Myocyte (in vitro differentiated cells): ENCODE results near the gene NBEA. TPM values are rescaled to one million over a fixed set of nuclear protein-coding genes. Genes with fewer than 3 reads are reported as not detected.

Experiments
- DNase-seq: peaks from one replicate; pipeline ENCODE4 v3.0.0-alpha.2; 2012; ENCODE audit warnings: low read depth
- total RNA-seq: library from RNA; depleted of rRNA; stranded (reverse); fragments of >200 nt; gene quantifications from 2 replicates; pipeline ENCODE4 v1.2.3, GENCODE V29; 2014

The NBEA gene
- total RNA-seq, 1 donor from 2014 or later: 4.2 TPM

DNA sequence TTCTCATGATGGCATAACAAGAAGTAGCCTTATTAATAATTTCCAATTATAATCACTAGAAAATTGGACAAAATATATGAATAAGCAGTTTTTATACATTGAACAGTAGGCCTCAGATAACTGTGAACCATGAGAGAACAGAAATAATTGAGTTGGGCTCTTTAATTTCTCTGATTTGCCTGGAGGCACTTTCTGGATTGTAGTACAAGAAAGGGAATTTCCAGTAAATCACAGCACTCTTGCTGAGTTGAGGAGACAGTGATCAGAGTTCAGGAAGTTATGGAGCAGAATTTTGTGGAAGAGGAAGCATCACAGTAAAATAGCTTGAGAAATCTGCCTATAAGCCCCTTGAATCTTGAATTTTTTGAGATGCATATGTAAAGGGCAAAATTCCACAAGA is 318.2 kb downstream of the NBEA start:
- no peak for DNase-seq

DNA sequence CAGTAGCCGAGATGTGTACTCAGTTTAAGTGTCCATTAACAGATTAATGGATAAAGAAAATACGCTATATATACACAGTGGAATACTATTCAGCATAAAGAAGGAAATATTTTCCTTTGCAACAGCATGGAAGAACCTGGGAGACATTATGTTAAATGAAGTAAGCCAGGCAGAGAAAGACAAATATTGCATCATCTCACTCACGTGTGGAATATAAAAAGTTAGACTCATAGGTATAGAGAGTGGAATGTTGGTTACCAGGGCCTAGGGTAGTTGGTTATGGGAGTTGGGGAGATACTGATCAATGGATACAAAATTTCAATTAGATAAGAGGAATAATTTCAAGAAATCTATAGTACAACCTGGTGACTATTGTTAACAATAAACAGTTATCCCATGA is 324.3 kb downstream of the NBEA start:
- DNase-seq: no peak

DNA sequence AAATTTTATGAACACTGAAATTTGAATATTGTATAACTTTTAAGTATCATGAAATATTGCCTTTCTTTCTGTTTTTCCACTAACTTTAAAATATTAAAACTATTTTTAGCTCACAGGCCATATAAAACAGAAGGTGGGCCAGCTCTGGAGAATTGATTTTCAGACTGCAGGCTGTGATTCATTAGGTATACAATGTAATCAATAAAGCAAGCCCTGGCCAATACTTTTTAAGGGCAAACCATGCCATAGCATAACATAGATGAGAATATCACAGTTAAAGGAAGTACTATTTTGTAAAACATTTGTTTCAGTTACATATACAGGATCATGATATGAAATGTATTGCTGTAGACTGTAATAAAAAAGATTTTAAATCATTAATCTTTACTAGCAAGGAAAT is 336.8 kb downstream of the NBEA start:
- DNase-seq: no peak

DNA sequence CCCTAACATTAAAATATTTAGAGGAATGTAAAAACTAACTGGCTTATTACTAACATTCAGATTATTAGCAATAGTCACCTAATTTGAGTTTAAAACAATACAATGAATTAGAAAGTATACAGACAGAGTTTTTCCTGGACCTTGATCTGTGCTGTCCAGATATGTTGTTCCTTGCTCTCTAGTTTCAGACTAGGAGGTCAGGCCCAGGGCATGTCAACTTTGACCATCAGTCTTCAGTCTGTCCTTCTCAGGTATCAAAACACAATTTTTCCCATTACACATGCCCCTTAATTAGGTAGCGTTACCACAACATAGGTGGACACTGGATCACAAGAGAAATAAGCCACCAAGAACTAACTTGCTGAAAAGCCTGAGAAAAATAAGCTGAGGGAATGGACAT is 337.4 kb downstream of the NBEA start:
- no peak for DNase-seq

DNA sequence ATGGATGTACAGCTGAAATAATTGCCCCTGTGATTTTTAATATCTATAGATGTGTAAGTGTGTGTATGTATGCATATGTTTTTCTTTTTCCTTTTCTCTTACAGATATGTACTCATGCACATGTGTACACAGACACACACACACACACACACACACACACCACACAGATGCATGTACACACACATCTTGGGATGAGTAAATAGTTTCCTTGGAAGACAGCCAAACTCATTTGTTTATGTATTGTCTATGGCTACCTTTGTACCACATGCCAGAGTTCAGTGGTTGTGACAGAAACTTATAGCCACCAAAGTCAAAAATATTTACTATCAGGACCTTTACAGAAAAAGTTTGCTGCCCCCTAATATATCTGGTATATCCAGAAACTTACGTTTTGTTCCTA is 341.8 kb downstream of the NBEA start:
- no peak for DNase-seq

DNA sequence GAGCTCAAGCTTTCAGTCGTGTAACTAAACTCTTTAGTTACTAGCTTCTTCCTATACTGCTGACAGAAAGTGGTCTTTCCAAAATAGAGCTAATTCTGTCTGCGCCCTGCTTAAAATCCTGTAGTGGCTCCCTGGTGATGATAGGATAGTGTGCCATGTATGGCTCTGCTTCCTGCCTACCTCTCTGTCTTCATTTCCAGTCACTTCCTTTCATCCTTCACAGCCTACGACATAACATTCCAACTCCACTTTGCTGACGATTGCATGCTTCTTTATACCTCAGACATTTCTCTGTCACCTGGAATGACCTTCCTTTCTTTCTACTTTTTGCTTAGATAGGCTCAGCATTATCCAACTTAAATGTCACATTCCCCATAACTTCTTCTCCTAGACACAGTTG is 343.6 kb downstream of the NBEA start:
- DNase-seq: no peak

DNA sequence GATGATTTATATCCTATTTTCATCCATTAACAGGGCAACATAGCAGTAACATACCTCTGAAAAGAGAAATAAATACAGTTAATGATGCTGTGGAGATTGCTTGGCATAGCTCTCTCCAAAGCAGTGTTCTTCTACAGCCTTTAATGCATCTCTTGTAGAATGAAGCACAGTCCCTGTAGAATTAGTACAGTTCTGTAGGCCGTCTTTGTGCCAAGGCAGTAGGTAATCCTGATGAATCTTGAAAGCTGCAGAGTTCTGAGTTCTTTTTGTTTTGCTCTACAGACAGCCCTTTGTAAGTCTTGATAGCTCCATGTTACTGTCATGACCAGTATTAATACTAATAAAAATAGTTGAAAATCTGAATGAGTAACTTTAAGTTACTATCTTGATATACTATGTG is 350.3 kb downstream of the NBEA start:
- no peak for DNase-seq

DNA sequence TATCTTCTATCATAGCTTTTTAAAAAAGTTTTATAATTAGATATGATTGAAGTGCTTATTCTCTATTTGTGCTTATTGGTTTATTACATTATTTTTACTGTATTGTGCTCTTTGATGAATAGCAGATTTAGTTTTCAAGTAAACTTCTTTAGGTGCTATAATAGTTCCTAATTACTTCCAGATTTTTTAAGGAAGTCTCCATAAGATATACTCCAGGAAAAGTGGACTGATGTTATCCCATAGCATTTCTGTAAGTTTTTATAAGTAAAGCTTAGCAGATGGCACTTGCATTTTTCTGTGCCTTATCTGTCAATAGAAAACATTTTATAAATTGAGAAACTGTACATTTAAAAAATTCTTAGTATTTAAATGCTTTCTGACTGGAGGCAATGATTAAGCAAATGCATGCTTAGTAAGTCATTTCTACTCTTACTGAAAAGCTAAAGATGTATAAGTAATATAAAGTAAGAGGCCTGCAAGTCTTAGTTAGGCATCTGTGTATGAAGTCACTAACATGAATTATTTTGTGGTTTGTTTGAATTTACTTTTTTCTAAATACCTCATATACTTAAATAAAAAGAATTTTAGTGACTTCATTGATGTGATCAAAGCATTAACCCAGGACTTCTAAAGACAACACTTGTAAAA is 351.6 kb downstream of the NBEA start:
- DNase-seq: no peak

DNA sequence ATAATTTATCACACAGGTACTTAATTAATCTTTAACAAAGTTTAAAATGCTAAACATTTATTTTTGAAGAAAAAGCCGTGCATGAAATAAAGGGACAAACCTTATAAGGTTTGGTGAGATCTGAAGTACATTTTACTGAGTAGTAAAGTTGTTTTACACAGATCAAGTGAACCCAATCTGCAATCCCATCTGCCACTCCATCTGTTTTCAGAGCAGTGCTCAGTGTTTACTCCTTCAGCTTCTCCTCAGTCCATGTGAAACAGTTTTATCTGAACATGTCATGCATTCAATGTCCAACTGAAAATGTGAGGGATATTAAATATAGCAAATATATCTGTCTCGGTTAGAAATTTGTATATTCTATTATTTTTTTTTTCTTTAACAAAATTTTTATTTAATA is 367.6 kb downstream of the NBEA start:
- no peak for DNase-seq

DNA sequence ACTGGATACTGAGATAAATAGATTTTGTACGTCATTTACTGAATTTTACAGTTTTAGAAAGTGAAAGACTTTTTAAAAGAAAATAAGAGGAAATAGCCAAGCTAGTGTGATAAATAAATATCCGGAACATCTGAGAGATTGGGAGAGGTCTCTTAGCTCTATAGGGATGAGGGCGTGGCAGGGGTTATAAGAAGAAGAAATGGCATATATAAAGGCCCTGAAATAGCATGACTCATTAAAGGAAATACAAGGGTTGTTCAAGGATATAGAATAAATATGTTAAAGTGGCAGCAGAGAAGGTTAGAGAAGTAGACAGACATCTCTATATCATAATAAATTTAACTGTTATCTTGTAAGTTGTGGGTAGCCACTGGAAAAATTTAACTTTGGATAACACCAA is 390.1 kb downstream of the NBEA start:
- no peak for DNase-seq

DNA sequence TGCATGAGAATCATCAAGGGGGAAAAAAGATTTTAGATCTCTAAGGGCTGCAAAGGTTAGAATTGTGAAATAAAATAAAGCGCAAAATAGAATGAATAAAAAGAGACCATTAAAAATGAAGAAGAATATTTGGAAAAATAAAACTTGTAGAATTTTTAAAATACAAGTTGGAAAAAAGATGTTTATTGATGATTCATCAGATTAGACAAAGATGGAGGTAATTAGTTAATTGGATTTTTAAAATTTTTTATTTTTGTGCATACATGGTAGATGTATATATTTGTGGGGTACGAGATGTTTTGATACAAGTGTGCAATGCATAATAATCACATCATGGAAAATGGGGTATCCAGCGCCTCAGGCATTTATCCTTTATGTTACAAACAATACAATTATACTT is 391.1 kb downstream of the NBEA start:
- no peak for DNase-seq

DNA sequence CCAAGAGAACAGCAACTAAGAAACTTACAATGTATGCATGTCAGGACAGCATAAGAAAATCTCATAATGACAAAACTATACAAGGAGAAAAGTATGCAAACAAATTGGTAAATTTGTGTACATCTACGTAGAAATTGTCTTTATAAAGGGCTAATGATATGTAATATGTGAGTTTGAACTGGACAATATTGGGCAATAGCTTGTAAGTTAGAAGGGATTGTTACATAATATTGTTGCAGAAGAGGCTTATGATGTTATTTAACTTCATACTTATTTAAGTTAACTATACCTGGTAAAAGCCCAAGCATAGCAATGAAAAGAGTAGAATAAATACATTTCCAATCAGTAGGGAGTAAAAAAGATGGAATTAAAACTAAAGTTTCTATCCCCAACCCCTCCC is 400.4 kb downstream of the NBEA start:
- DNase-seq: no peak

DNA sequence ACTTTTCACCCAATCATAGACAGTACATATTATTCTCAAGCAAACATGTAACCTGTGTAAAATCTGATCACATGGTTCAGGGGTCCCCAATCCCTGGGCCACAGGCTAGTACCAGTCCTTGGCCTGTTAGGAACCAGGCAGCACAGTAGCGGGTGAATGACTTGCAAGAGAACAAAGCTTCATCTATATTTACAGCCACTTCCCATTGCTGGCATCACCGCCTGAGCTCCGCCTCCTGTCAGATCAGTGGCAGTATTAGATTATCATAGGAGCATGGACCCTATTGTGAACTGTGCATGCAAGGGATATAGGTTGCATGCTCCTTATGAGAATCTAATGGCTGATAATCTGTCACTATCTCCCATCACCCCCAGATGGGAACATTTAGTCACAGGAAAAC is 401.3 kb downstream of the NBEA start:
- no peak for DNase-seq

DNA sequence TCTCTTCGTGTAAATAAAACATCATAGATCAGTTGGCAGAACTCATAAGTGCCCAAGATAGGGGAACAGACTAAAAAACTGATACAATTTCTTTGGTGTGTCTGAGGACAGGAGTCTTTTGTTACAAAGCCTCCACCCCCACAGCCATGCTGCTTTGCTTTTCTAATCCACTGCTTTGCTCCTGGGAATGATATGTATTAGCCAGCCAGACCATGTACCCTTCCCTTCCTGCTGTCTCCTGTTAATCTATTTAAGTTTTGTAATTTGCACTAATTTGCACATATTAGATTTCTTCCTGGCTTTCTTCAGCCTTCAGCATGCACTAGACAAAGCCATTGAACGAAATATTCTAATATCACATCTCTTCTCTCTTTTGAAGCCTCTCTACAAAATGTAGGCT is 403.9 kb downstream of the NBEA start:
- DNase-seq: no peak

DNA sequence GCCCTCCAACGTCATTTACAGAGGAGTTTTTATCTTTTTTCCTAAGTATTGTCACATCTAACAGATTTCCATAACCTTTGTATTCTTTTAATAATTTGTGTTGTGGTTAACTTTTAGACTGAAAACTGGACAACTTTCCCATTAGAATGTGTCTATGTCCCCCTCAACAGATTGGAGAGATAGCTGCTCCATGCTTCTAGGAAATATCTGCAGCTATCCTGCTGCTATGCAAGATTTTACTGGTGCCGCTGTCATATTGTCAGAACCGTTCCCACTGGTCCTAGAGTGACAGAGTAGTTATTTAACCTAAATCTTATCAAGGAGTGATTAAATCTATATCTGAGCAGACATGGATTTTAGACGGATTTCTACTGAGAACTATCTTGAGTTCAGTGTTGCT is 404.4 kb downstream of the NBEA start:
- DNase-seq: no peak

DNA sequence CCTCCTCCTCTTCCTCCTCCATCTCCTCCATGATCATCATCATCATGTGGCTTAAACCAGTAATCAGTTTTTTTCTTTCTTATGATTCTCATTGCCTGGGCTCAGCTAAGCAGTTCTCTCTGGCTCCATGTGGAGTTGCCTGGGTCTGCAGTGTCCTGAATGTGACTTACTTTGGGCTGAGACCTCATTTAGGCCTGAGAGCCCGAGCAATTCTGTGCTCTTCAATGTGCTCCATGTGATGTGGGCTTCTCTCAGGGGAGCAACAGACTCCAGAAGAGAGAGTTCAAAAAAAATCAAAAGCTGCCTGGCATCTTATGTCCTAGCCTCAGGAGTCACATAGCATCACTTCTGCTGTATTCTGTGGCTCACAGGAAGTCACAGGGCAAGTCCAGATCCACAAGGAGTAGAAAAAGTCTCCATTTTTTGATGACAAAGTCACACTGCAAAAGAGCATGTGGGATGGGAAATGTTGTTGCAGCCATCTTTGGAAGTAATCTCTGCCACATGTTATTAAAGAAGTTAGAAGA is 405.7 kb downstream of the NBEA start:
- DNase-seq: no peak

DNA sequence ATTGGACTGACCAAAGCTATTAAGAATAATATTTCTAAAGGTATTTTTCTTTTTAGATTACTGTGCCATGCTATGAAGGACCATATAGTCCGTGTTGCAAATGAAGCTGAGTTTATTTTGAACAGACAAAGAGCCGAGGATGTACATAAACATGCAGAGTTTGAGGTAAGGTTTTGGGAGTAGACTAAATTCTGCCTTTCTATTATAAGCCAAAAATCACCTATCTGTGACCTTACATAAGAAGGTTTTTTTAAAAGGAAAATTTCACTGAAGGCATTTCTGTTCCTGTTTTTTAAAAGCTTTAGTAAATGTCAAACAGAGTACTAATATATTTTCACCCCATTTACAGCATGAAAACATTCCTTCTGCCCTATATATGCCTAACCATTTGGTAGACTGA is 407.0 kb downstream of the NBEA start:
- no peak for DNase-seq

DNA sequence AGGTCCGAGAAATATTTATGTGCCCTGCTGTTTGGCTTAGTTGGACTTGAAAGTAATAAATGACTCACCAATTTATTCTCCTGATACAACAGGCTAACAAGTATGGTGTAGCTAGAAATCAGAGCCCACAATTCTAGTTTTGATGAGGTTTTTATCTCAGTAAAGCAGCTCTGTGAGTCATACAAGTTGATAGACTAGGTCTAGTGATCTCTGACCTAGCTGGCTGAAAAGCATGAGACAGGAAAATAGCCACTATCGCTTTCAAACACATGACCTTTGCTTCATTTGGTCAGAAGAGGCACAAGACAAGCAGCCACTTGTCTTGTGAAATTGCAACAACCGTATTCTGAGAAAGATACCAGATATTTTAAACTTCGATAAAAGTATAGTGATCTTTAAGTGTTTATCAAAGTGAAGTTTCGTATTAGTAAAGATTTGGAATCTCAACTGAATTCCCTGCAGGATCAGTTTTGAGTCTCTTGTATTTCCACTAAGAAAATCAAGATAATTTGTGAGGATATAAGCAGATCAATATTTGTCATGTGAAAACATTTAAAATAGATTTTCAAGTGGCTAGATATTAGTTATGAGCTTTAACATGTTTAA is 407.7 kb downstream of the NBEA start:
- peak; percentile 0 for DNase-seq

DNA sequence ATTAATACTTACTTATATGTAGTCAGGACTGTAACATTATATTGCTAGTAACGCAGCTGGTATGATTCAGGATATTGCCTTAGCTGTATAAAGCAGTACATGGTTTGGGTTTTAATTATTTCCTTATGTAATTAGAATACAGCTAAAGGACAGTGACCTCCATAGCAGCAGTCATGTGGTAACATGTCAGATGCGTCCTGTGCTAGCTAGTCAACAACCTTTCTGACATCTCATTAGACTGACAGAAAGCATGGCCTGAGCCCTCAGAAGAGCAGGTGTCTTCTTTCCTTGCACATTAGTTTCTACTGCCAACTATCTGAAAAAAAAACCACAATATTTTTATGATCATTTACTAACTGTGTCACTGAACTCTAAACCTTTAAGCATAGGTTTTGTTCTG is 412.2 kb downstream of the NBEA start:
- peak; percentile 1 for DNase-seq

DNA sequence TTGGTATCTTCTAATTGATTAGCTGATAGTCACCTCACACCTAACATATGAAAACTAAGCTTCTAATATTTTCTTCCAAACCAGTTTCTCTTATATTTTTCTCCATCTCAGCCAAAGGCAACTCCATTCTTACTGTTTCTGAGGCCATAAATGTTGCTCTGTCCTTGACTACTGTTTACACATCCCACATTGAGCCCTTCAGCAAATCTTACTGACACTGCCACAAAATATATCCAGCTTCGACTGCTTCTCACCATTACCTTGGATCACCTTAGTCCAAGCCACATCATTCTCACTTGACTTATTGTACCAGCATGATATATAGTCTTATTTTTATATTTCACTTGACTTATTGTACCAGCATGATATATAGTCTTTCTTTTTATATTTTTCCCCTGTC is 412.8 kb downstream of the NBEA start:
- no peak for DNase-seq

DNA sequence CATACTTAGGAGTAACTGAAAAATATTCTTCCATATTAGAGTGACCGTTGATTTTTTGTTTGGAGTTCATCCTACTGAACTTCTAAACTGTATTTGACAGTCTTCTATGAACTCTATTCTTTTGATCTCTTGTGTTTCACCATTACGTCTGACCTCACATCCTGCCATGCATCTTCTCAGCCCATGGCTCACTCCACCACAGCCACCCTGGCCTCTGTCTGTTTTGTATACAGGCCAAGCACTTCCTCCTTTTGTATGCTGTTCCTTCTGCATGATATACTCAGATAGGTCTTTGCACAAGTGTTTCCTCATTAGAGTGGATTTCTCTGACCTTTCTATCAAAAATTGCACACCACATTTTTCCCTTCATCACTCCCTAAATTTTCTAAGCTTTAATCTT is 414.5 kb downstream of the NBEA start:
- DNase-seq: no peak

DNA sequence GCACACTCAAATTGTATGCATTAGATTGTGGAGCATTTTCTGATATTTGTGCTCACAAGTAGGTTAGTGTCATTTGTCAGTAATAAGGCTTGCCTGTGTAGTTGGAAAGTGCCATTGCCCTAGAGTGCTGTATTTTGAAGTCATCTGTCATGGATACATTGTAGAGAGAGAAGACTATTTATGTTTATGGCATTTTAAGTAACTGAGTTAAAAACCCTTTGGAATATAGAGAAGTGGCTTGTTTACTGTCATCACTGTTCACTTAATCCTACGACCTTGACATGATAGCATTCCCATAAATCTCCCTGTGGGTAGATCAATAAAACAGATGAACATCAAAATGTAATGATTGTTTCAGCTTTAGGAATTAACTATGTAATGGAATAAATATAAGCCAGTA is 423.8 kb downstream of the NBEA start:
- no peak for DNase-seq

DNA sequence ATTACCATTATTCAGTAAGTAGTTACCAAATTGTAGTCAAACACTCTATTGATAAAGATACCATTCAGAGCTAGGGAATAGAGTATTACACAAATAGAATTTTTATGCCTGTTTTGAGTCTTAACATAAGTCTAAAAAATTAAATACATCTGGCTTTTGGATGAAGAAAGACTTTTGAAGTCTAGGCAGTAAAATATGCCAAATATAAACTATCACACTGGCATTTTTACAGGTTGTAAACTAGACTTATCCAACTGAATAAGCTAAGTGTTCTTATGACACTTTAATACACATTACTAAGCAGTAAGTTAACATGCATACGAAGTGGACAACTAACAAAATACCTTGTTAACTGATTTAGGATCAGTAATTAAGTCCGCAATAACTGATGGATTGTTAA is 425.5 kb downstream of the NBEA start:
- no peak for DNase-seq
